ENCODE results near the gene CEP250. TPM values are rescaled to one million over a fixed set of nuclear protein-coding genes. Genes with fewer than 3 reads are reported as not detected.
"Not testable (repeated sequence)": the region's sequence is repeated elsewhere in the genome, so short reads cannot be mapped to it uniquely, and the experiment has no call there.

Gene CEP250
- total RNA-seq, 1 experiment from 2014 or later: 37.3 TPM

- no peaks in the 10 kb centered on the region for H3K27me3 ChIP-seq
- H3K36me3 ChIP-seq: peaks cover 95% of the 10 kb centered on the region
Measured at GRCh38 chr20:35506872-35507638, 51.7 kb downstream of the CEP250 start.

GRCh38 chr20:35508493-35509218 lies 53.3 kb downstream of the CEP250 start:
- DNase-seq: no peak
- Histone ChIP-seq H3K4me3 (no peak overlapping the region), H3K27me3 (no peaks in the 10 kb centered on the region), H3K9me3 (no peaks in the 10 kb centered on the region), H3K36me3 (peaks cover 93% of the 10 kb centered on the region)

More at GRCh38 chr20:35506872-35507638, 51.7 kb downstream of the CEP250 start:
- DNase-seq: no peak
- H3K4me3 ChIP-seq: no peak overlapping the region
- H3K9me3 ChIP-seq: no peaks in the 10 kb centered on the region

GRCh38 chr20:35510951-35511735 lies 55.7 kb downstream of the CEP250 start:
- Histone ChIP-seq H3K27me3 (no peaks in the 10 kb centered on the region), H3K9me3 (no peaks in the 10 kb centered on the region), H3K4me3 (no peak overlapping the region), H3K36me3 (peaks cover 82% of the 10 kb centered on the region)
- no peak for DNase-seq

GRCh38 chr20:35511814-35512420 lies 56.5 kb downstream of the CEP250 start:
- H3K36me3 ChIP-seq: peaks cover 74% of the 10 kb centered on the region
- no peaks in the 10 kb centered on the region for H3K27me3 ChIP-seq
- no peak overlapping the region for H3K4me3 ChIP-seq
- H3K9me3 ChIP-seq: no peaks in the 10 kb centered on the region
- DNase-seq: no peak

- Histone ChIP-seq H3K9me3 (no peaks in the 10 kb centered on the region), H3K4me3 (no peak overlapping the region), H3K27me3 (no peaks in the 10 kb centered on the region), H3K36me3 (peaks cover 51% of the 10 kb centered on the region)
- no peak for DNase-seq
Measured at GRCh38 chr20:35514371-35514932, 59.1 kb downstream of the CEP250 start.

DNA sequence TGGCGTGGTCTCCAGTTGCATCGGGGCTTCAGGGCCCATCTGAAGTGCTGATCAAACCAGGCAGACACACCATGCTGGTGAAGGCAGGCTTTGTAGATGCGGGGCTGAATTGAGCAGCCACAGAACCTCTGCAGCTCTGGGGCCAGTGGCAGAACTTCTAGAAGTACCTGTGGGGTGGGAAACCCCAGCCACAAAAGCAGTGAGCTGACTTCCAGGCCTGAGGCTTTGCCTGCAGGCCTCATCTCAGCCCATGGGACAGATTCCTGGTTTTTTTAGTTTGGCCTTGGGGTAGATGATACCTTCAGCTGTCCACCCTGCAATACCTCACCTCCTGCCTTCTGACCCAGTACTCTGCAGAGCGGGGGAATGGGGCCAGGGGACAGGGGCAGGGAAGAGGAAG lies 59.9 kb downstream of the CEP250 start:
- no peak for DNase-seq

GRCh38 chr20:35515949-35516645 lies 60.7 kb downstream of the CEP250 start:
- peaks cover 34% of the 10 kb centered on the region for H3K36me3 ChIP-seq
- H3K9me3 ChIP-seq: no peaks in the 10 kb centered on the region
- H3K27me3 ChIP-seq: no peaks in the 10 kb centered on the region
- H3K4me3 ChIP-seq: no peak overlapping the region
- DNase-seq: peak; percentile 67

More for the DNA sequence above, 59.9 kb downstream of the CEP250 start:
- no peaks in the 10 kb centered on the region for H3K9me3 ChIP-seq
- no peaks in the 10 kb centered on the region for H3K27me3 ChIP-seq
- H3K36me3 ChIP-seq: peaks cover 42% of the 10 kb centered on the region
- H3K4me3 ChIP-seq: no peak overlapping the region

- no peaks in the 10 kb centered on the region for H3K27me3 ChIP-seq
- H3K4me3 ChIP-seq: no peak overlapping the region
- peaks cover 24% of the 10 kb centered on the region for H3K36me3 ChIP-seq
- no peak for DNase-seq
- no peaks in the 10 kb centered on the region for H3K9me3 ChIP-seq
Measured at GRCh38 chr20:35517125-35517524, 61.7 kb downstream of the CEP250 start.

DNA sequence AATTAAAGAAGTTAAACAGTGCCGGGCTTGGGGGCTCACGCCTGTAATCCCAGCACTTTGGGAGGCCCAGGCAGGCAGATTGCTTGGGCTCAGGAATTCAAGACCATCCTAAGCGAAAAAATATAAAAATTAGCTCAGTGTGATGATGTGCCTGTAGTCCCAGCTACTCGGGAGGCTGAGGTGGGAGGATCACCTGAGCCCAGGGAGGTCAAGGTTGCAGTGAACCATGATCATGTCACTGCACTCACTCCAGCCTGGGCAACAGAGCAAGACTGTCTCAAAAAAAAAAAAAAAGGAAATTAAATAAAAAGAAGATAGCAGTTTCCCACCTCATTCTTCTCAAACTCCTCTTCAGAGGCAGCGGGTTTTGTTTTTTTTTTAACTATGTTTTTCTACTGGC lies 62.4 kb downstream of the CEP250 start:
- peaks cover 18% of the 10 kb centered on the region for H3K36me3 ChIP-seq
- not testable (repeated sequence) for H3K9me3 ChIP-seq, DNase-seq, H3K4me3 ChIP-seq, H3K27me3 ChIP-seq

DNA sequence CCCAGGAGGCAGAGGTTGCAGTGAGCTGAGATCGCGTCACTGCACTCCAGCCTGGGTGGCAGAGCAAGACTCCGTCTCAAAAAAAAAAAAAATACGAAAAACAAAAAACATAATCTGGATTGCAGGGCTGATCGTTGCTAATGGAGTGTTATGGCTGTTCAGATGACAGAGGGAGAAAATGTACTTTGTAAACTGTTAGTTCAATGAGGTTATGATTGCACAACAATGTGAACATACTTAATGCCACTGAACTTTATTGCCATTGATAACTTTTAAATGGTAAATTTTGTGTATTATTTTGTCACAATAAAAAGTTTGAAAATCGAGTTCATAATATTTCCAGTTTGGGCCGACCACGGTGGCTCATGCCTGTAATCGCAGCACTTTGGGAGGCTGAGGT lies 63.6 kb downstream of the CEP250 start:
- no peak overlapping the region for H3K4me3 ChIP-seq
- no peaks in the 10 kb centered on the region for H3K9me3 ChIP-seq
- no peaks in the 10 kb centered on the region for H3K27me3 ChIP-seq
- DNase-seq: no peak
- peaks cover 8% of the 10 kb centered on the region for H3K36me3 ChIP-seq

DNA sequence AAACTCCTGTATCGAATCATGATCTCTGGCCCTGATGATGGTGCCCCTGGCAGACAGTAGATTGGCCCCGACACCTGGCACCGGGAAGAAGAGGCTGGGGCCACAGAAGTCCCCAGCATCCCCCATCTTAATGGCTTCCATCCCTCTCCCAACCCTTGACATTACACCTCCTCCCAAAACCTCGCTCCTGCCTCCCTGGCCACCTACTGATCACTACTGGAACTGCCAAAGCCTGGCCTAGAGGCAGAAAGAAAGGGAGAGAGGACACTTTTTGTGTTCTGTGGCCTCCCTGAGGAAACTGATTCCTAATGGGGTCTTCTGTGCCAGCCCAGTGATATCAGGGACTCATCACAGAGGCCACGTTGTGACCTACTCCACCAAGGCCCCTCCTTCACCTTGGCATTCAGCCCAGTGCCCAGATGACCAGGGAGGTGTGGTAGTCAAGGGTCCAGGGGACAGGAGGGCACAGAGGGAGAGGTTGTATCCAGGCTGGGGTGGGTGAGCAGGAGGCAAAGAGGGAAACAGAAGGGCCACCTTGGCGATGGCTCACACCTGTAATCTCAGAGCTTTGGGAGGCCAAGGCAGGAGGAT lies 68.0 kb downstream of the CEP250 start:
- Histone ChIP-seq H3K27me3 (no peaks in the 10 kb centered on the region), H3K4me3 (no peak overlapping the region), H3K36me3 (no peaks in the 10 kb centered on the region), H3K9me3 (0 out of 2 replicates have a peak, but pooled peaks cover 2% of the 10 kb centered on the region)
- DNase-seq: peak; percentile 24

- Histone ChIP-seq H3K9me3 (0 out of 2 replicates have a peak, but pooled peaks cover 2% of the 10 kb centered on the region), H3K4me3 (no peak overlapping the region), H3K27me3 (no peaks in the 10 kb centered on the region), H3K36me3 (no peaks in the 10 kb centered on the region)
- no peak for DNase-seq
Measured at GRCh38 chr20:35525639-35526038, 70.2 kb downstream of the CEP250 start.

DNA sequence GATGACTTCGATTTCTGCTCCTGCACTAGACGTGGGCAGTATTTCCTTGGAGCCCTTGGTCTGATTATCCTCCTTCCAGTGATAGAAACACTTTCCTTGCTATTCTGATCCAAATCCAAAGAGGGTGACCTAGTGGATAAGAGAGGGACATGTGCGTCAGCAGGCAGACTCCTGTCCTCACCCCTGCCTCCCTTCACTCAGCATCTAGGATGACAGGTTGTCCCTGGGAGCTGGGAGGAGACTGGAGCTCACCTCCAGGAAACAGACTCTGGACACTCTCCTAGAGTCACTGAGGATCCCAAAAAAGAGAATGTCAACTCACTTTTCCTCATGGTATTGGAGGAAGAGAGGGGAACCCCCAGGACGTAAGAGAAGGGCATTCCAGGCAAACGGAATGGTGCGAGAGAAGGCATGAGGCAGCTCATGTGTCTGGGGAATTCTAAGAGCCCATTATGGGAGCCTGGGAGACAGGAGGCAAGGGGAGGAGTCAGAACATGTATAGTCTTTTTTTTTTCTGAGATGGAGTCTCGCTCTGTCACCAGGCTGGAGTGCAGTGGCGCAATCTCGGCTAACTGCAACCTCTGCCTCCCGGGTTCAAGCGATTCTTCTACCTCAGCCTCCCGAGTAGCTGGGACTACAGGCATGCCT lies 71.8 kb downstream of the CEP250 start:
- Histone ChIP-seq H3K4me3 (no peak overlapping the region), H3K9me3 (0 out of 2 replicates have a peak, but pooled peaks cover 2% of the 10 kb centered on the region), H3K36me3 (no peaks in the 10 kb centered on the region), H3K27me3 (no peaks in the 10 kb centered on the region)
- DNase-seq: no peak

- H3K27me3 ChIP-seq: no peaks in the 10 kb centered on the region
- H3K36me3 ChIP-seq: no peaks in the 10 kb centered on the region
- no peak within 1 kb of the TSS for H3K4me3 ChIP-seq
- no peak for DNase-seq
- H3K9me3 ChIP-seq: 0 out of 2 replicates have a peak, but pooled peaks cover 2% of the 10 kb centered on the region
Measured at GRCh38 chr20:35529552-35529951, 74.2 kb downstream of the CEP250 start, which contains the start of gene C20orf173. TSS of gene C20orf173 (minus strand) at chr20:35529652. CDS start at chr20:35529373, 279 bp downstream.

DNA sequence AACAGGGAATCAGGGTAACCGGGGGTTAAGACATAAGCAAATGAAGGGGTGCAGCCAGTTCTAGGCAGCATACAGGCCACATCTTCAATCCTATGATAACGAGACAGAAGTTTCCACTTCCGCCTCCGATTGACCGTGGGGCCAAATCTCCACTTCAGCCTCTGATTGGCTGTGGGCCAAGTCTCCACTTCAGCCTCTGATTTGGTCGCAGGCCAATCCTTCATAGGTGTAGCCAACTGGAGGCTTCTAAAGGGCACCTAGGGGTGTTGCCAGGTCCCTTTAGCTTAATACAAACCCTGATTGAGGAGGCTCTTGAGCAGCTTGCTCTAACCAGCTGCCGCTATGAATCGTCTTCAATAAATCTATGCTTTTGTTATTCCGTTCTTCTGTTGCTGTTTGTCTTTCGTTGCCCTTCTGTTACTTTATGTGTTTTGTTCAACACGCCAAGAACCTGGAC lies 84.4 kb downstream of the CEP250 start:
- Histone ChIP-seq H3K9me3 (no peaks in the 10 kb centered on the region), H3K4me3 (no peak overlapping the region)
- no peak for DNase-seq

More for the DNA sequence above, 84.4 kb downstream of the CEP250 start:
- Histone ChIP-seq H3K27me3 (no peaks in the 10 kb centered on the region), H3K36me3 (peaks cover 20% of the 10 kb centered on the region)
